Activated gamma-delta T cell (primary cell): ENCODE measurements around the gene PRR23E.

Experiments
- DNase-seq: peaks from one replicate; lab custom pipeline; 2025; lab: John Stamatoyannopoulos, UW
- total RNA-seq, 2 donors: gene quantifications; one replicate each; lab custom pipeline; 2026; lab: John Stamatoyannopoulos, UW

The PRR23E gene
- total RNA-seq: 0 reads per million in 2 donors

- DNase-seq: no peak
Measured at GRCh38 chr3:127192576-127193232, at the start of gene PRR23E. Gene PRR23E, plus strand, starts transcription at chr3:127193131. Its CDS starts 3,555 bp downstream, at chr3:127196686.

- no peak for DNase-seq
Measured at GRCh38 chr3:127143172-127143571, 49.8 kb upstream of the PRR23E start.

GRCh38 chr3:127144631-127145030, 48.3 kb upstream of the PRR23E start:
- no peak for DNase-seq

- no peak for DNase-seq
Measured at GRCh38 chr3:127145266-127145665, 47.7 kb upstream of the PRR23E start.

GRCh38 chr3:127147291-127147885, 45.5 kb upstream of the PRR23E start:
- DNase-seq: no peak

- no peak for DNase-seq
Measured at GRCh38 chr3:127149621-127150310, 43.2 kb upstream of the PRR23E start.

GRCh38 chr3:127150513-127151250, 42.2 kb upstream of the PRR23E start:
- DNase-seq: no peak

GRCh38 chr3:127151251-127151564, 41.7 kb upstream of the PRR23E start:
- DNase-seq: no peak

GRCh38 chr3:127151992-127152650, 40.8 kb upstream of the PRR23E start:
- DNase-seq: no peak

GRCh38 chr3:127152684-127153505, 40.0 kb upstream of the PRR23E start:
- no peak for DNase-seq

- no peak for DNase-seq
Measured at GRCh38 chr3:127153506-127153815, 39.5 kb upstream of the PRR23E start.

GRCh38 chr3:127156338-127157050, 36.4 kb upstream of the PRR23E start:
- no peak for DNase-seq

GRCh38 chr3:127157171-127157828, 35.6 kb upstream of the PRR23E start:
- DNase-seq: no peak

- no peak for DNase-seq
Measured at GRCh38 chr3:127158614-127159229, 34.2 kb upstream of the PRR23E start.

- no peak for DNase-seq
Measured at GRCh38 chr3:127159543-127159942, 33.4 kb upstream of the PRR23E start.

- no peak for DNase-seq
Measured at GRCh38 chr3:127161236-127161635, 31.7 kb upstream of the PRR23E start.

GRCh38 chr3:127161973-127162579, 30.9 kb upstream of the PRR23E start:
- no peak for DNase-seq

GRCh38 chr3:127162947-127163645, 29.8 kb upstream of the PRR23E start:
- no peak for DNase-seq

GRCh38 chr3:127164615-127165014, 28.3 kb upstream of the PRR23E start:
- no peak for DNase-seq
